Keratinocyte (primary cell): ENCODE results near the gene SLC17A7. TPM values are rescaled to one million over a fixed set of nuclear protein-coding genes. Genes with fewer than 3 reads are reported as not detected.

Experiments used
- DNase-seq: peaks from one replicate; pipeline ENCODE4 v3.0.0-alpha.2; 2011; ENCODE audit warnings: low read depth, missing footprints, low spot score
- FAIRE-seq: peaks from 2 replicates; lab custom pipeline; 2011; peaks lifted over from hg19 to GRCh38; lab: Jason Lieb, UNC
- H2AFZ ChIP-seq: 2 replicates; pipeline ENCODE4 v1.6.0; 2012; ENCODE audit warnings: low read length, control low read depth, inconsistent platforms; ENCODE audit not compliant: control insufficient read depth
- H3K27ac ChIP-seq: 2 replicates; pipeline ENCODE4 v1.5.1; 2011; ENCODE audit warnings: low read length; ENCODE audit not compliant: control insufficient read depth, insufficient read depth
- H3K27me3 ChIP-seq: 3 replicates; pipeline ENCODE4 v1.6.0; 2011; ENCODE audit warnings: low read length; ENCODE audit not compliant: control insufficient read depth, insufficient read depth; ENCODE audit errors: extremely low read depth
- H3K36me3 ChIP-seq, 2 experiments: 2 replicates in 1 of 2; 3 replicates in 1 of 2; pipeline ENCODE4 v1.5.1; 2011; ENCODE audit warnings: low read length in 2 of 2, mild to moderate bottlenecking in 1 of 2; ENCODE audit not compliant: control insufficient read depth in 2 of 2, insufficient read depth in 2 of 2; ENCODE audit errors: extremely low read depth in 1 of 2
- H3K4me1 ChIP-seq: 3 replicates; pipeline ENCODE4 v1.5.1; 2011; ENCODE audit warnings: low read length; ENCODE audit not compliant: control insufficient read depth, insufficient read depth; ENCODE audit errors: extremely low read depth
- H3K4me2 ChIP-seq: 3 replicates; pipeline ENCODE4 v1.6.0; 2011; ENCODE audit warnings: low read depth, low read length; ENCODE audit not compliant: control insufficient read depth, insufficient read depth; ENCODE audit errors: extremely low read depth
- H3K4me3 ChIP-seq, 3 experiments: fragments of 200-600 bp in 1 of 3; sonication (generic) in 1 of 3; 2 replicates in 2 of 3; 3 replicates in 1 of 3; pipeline ENCODE4 v1.5.1; 2011 to 2016; ENCODE audit warnings: low read length in 3 of 3, mild to moderate bottlenecking in 3 of 3, control low read depth in 2 of 3, inconsistent platforms in 1 of 3, low read depth in 1 of 3, mixed read lengths in 1 of 3, mixed run types in 1 of 3, moderate library complexity in 1 of 3; ENCODE audit not compliant: control insufficient read depth in 2 of 3, insufficient read depth in 2 of 3; ENCODE audit errors: extremely low read depth in 1 of 3
- H3K79me2 ChIP-seq: 2 replicates; pipeline ENCODE4 v1.6.0; 2012; ENCODE audit warnings: low read length; ENCODE audit not compliant: control insufficient read depth, insufficient read depth
- H3K9ac ChIP-seq: 3 replicates; pipeline ENCODE4 v1.6.0; 2011; ENCODE audit warnings: low read length; ENCODE audit not compliant: control insufficient read depth, insufficient read depth; ENCODE audit errors: extremely low read depth
- H3K9me1 ChIP-seq: 3 replicates; pipeline ENCODE4 v1.6.0; 2011; ENCODE audit warnings: low read length; ENCODE audit not compliant: control insufficient read depth, insufficient read depth; ENCODE audit errors: extremely low read depth
- H3K9me3 ChIP-seq: 2 replicates; pipeline ENCODE4 v1.5.1; 2012; ENCODE audit warnings: low read depth, low read length; ENCODE audit not compliant: control insufficient read depth
- H4K20me1 ChIP-seq: 3 replicates; pipeline ENCODE4 v1.6.0; 2011; ENCODE audit warnings: low read length; ENCODE audit not compliant: control insufficient read depth, insufficient read depth; ENCODE audit errors: extremely low read depth
- EZH2 ChIP-seq: IDR thresholded peaks from one replicate; pipeline ENCODE4 v1.6.1; 2012; ENCODE audit warnings: inconsistent platforms, mild to moderate bottlenecking, low read length, moderate library complexity
- dilution Hi-C: fragments of 300-500 bp; cut with MboI; formaldehyde crosslinking; loops from one replicate; pipeline ENCODE4 v1.7.0; 2020; ENCODE audit warnings: low sequenced_read_pairs; ENCODE audit not compliant: extremely low pct_ligation_motif_present
- polyA plus RNA-seq, 5 experiments: library from polyadenylated mRNA; depleted of rRNA in 3 of 5; stranded (reverse) in 3 of 5; stranded (forward) in 1 of 5; unstranded in 1 of 5; fragments of >200 nt; gene quantifications; 1 replicate in 1 of 5; 2 replicates in 3 of 5; 3 replicates in 1 of 5; pipeline versions ENCODE4 v1.2.1 to v1.2.3, GENCODE V29; 2011 to 2012; ENCODE audit warnings: missing spikeins in 2 of 5, low read depth in 1 of 5, low replicate concordance in 1 of 5
- TF ChIP-seq, protein P1 (sequence below), 3 experiments: IDR thresholded peaks in 1 of 3; conservative IDR thresholded peaks in 1 of 3; optimal IDR thresholded peaks in 1 of 3; 2 replicates in 2 of 3; 3 replicates in 1 of 3; pipeline versions ENCODE3 to v1.5.1; 2011; ENCODE audit warnings: low read length in 3 of 3, mild to moderate bottlenecking in 3 of 3, moderate library complexity in 2 of 3, control low read depth in 1 of 3, inconsistent platforms in 1 of 3; ENCODE audit not compliant: insufficient read depth in 2 of 3; ENCODE audit errors: extremely low read depth in 1 of 3

Gene SLC17A7
- polyA plus RNA-seq, 1 donor (not counting 4 experiments of a cell fraction or from before 2014, with no cell fraction given) = 0.04 TPM

DNA sequence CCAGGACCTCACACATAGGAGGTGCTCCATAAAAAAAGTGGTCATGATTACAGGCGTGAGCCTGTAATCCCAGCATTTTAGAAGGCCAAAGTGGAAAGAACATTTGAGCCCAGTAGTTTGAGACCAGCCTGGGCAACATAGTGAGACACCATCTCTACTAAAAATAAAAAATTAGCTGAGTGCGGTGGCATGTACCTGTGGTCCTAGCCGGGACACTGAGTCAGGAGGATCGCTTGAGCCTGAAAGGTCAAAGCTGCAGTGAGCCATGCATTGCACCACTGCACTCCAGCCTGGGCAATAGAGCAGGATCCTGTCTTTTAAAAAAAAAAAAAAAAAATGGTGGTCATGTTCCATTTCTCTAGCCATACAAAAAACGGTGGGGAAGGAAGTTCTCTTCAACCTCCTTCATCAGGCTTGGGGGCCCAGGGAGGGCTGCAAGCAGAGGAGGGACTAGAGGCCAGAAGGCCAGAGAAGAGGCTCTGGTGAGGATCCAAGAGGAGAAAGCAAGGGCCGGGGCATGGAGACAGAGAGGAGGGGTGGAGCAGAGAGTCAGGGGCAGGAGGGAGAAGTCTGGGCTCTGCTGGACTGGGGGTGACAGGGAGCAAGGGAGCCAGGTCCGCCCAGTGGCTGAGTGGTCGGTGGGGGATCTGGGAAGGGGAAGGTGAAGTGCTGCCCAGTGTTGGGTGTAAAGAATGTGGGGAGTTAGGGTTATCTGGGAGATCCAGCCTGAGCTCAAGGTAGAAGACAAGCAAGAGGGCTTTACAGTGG lies 44.4 kb downstream of the SLC17A7 start:
- Histone ChIP-seq H3K9me3 (no peaks in the 10 kb centered on the region), H3K27me3 (peaks cover 10% of the 10 kb centered on the region), H3K36me3 (no peaks in the 10 kb centered on the region), H3K4me3 (no peak overlapping the region), H3K4me2 (no peak overlapping the region), H3K4me1 (peaks cover 3% of the 10 kb centered on the region), H3K9ac (no peak overlapping the region), H4K20me1 (no peaks in the 10 kb centered on the region), H3K27ac (no peak overlapping the region), H2AFZ (no peak overlapping the region), H3K9me1 (no peaks in the 10 kb centered on the region), H3K79me2 (no peaks in the 10 kb centered on the region)
- no peak for FAIRE-seq
- dilution Hi-C loops = no loop called here
- TF ChIP-seq EZH2 = no peak
- TF ChIP-seq, protein P1, sequence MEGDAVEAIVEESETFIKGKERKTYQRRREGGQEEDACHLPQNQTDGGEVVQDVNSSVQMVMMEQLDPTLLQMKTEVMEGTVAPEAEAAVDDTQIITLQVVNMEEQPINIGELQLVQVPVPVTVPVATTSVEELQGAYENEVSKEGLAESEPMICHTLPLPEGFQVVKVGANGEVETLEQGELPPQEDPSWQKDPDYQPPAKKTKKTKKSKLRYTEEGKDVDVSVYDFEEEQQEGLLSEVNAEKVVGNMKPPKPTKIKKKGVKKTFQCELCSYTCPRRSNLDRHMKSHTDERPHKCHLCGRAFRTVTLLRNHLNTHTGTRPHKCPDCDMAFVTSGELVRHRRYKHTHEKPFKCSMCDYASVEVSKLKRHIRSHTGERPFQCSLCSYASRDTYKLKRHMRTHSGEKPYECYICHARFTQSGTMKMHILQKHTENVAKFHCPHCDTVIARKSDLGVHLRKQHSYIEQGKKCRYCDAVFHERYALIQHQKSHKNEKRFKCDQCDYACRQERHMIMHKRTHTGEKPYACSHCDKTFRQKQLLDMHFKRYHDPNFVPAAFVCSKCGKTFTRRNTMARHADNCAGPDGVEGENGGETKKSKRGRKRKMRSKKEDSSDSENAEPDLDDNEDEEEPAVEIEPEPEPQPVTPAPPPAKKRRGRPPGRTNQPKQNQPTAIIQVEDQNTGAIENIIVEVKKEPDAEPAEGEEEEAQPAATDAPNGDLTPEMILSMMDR (optimal IDR thresholded peaks at IDR 0.05 in 1 of 3, IDR thresholded peaks at IDR 0.05 in 1 of 3, conservative IDR thresholded peaks at IDR 0.05 in 1 of 3; ENCODE audit: extremely low read depth in 1 of 3, insufficient read depth in 2 of 3, low read length in 3 of 3) = no peak
- no peak for DNase-seq

DNA sequence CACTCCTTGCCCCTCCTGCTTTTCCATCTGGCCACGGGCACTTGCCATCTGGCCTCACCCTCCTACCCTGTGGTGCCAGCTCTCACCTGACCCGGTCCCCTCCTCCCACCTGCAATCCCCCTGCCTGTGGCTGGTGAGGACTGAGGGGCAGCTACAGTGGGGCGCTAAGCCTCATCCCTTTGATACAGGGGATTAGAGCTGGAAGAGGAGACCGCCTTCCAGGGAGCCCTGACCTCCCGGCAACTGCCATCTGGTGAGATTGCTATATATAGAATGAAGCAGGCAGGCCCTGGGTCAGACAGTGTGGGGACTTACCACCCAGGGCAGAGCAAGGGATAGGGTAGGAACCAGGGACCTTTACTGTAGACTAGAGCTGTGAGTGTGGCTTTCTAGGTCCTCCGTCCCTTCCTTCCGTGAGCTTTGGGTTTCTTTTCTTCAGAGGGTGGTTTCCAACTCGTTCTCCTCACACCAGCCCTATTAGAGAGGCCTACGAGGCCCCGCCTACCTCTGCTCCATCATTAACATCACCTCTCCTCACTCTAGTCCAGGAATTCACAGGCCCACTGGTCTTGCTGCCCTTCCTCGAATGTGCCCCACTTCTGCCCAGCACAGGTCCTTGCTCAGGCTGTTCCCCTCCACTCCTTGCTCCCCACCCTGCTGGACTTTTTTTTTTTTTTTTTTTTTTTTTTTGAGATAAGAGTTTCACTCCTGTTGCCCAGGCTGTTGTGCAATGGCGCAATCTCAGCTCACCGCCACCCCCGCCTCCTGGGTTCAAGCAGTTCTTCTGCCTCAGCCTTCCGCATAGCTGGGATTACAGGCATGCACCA lies 45.5 kb downstream of the SLC17A7 start:
- Histone ChIP-seq H3K9me3 (no peaks in the 10 kb centered on the region), H3K9me1 (no peaks in the 10 kb centered on the region), H3K27me3 (peaks cover 8% of the 10 kb centered on the region), H3K36me3 (no peaks in the 10 kb centered on the region), H4K20me1 (no peaks in the 10 kb centered on the region), H3K4me2 (no peak overlapping the region), H3K79me2 (no peaks in the 10 kb centered on the region), H2AFZ (no peak overlapping the region), H3K27ac (no peak overlapping the region), H3K9ac (no peak overlapping the region), H3K4me1 (peaks cover 3% of the 10 kb centered on the region), H3K4me3 (no peak overlapping the region)
- DNase-seq = no peak
- dilution Hi-C loops = no loop called here
- no peak for FAIRE-seq
- no peak for TF ChIP-seq EZH2
- TF ChIP-seq, protein P1 (optimal IDR thresholded peaks at IDR 0.05 in 1 of 3, IDR thresholded peaks at IDR 0.05 in 1 of 3, conservative IDR thresholded peaks at IDR 0.05 in 1 of 3; ENCODE audit: extremely low read depth in 1 of 3, insufficient read depth in 2 of 3, low read length in 3 of 3) = no peak
